Trophoblast cell (in vitro differentiated cells and primary cell): ENCODE data around the gene CTSG.
"Not testable (repeated sequence)": the region's sequence is repeated elsewhere in the genome, so short reads cannot be mapped to it uniquely, and the experiment has no call there.

ENCODE experiments used
- DNase-seq, 2 donors: peaks; one replicate each; pipeline ENCODE4 v3.0.0-alpha.2; 2016
- H2AFZ ChIP-seq: 2 replicates; pipeline ENCODE4 v1.6.1; 2013; ENCODE audit warnings: low read length, moderate library complexity, mild to moderate bottlenecking; ENCODE audit not compliant: insufficient read depth, poor library complexity
- H2AK5ac ChIP-seq: 2 replicates; pipeline ENCODE4 v1.6.1; 2013; ENCODE audit warnings: mild to moderate bottlenecking, low read length
- H2BK120ac ChIP-seq: 2 replicates; pipeline ENCODE4 v1.6.1; 2013; ENCODE audit warnings: low read length, mild to moderate bottlenecking, moderate library complexity; ENCODE audit not compliant: insufficient read depth, poor library complexity
- H2BK12ac ChIP-seq: 2 replicates; pipeline ENCODE4 v1.6.1; 2013; ENCODE audit warnings: mild to moderate bottlenecking, low read length, moderate library complexity
- H2BK5ac ChIP-seq: 2 replicates; pipeline ENCODE4 v1.6.1; 2013; ENCODE audit warnings: low read length, low read depth, moderate library complexity, mild to moderate bottlenecking; ENCODE audit not compliant: poor library complexity
- H3K14ac ChIP-seq: 2 replicates; pipeline ENCODE4 v1.6.1; 2013; ENCODE audit warnings: mild to moderate bottlenecking, low read length
- H3K18ac ChIP-seq: 2 replicates; pipeline ENCODE4 v1.6.1; 2013; ENCODE audit warnings: mild to moderate bottlenecking, low read length
- H3K23ac ChIP-seq: 2 replicates; pipeline ENCODE4 v1.6.1; 2013; ENCODE audit warnings: low read length
- H3K27ac ChIP-seq: 2 replicates; pipeline ENCODE4 v1.5.1; 2013; ENCODE audit warnings: low read depth, mild to moderate bottlenecking, inconsistent platforms, low read length, moderate library complexity
- H3K27me3 ChIP-seq: 2 replicates; pipeline ENCODE4 v1.6.1; 2013; ENCODE audit warnings: inconsistent platforms, mild to moderate bottlenecking, low read length, moderate library complexity; ENCODE audit not compliant: insufficient read depth
- H3K36me3 ChIP-seq, 2 experiments: 1 replicate in 1 of 2; 2 replicates in 1 of 2; pipeline ENCODE4 v1.6.1; 2013; ENCODE audit warnings: low read length in 2 of 2, mild to moderate bottlenecking in 2 of 2, moderate library complexity in 1 of 2; ENCODE audit not compliant: insufficient read depth in 2 of 2, control insufficient read depth in 1 of 2
- H3K4ac ChIP-seq: 2 replicates; pipeline ENCODE4 v1.6.1; 2013; ENCODE audit warnings: low read depth, mild to moderate bottlenecking, low read length, moderate library complexity
- H3K4me1 ChIP-seq, 2 experiments: 1 replicate in 1 of 2; 2 replicates in 1 of 2; pipeline ENCODE4 v1.6.1; 2013; ENCODE audit warnings: low read length in 2 of 2, mild to moderate bottlenecking in 2 of 2, moderate library complexity in 1 of 2; ENCODE audit not compliant: insufficient read depth in 2 of 2, control insufficient read depth in 1 of 2
- H3K4me2 ChIP-seq: 2 replicates; pipeline ENCODE4 v1.6.1; 2013; ENCODE audit warnings: inconsistent platforms, mild to moderate bottlenecking, low read length, moderate library complexity
- H3K4me3 ChIP-seq: 2 replicates; pipeline ENCODE4 v1.5.1; 2013; ENCODE audit warnings: mild to moderate bottlenecking, low read depth, low read length, inconsistent platforms
- H3K79me1 ChIP-seq: one replicate; pipeline ENCODE4 v1.6.1; 2013; ENCODE audit warnings: low read length
- H3K79me2 ChIP-seq: 2 replicates; pipeline ENCODE4 v1.6.1; 2013; ENCODE audit warnings: low read length, mild to moderate bottlenecking; ENCODE audit not compliant: control insufficient read depth, insufficient read depth, poor library complexity
- H3K9ac ChIP-seq: 2 replicates; pipeline ENCODE4 v1.6.1; 2013; ENCODE audit warnings: mild to moderate bottlenecking, low read length
- H3K9me3 ChIP-seq: 2 replicates; pipeline ENCODE4 v1.6.1; 2013; ENCODE audit warnings: low read depth, mild to moderate bottlenecking, control low read depth, inconsistent platforms, low read length; ENCODE audit not compliant: insufficient read depth
- H4K12ac ChIP-seq: 2 replicates; pipeline ENCODE4 v1.6.1; 2013; ENCODE audit warnings: low read depth, mild to moderate bottlenecking, low read length, moderate library complexity
- H4K8ac ChIP-seq: 2 replicates; pipeline ENCODE4 v1.6.1; 2013; ENCODE audit warnings: low read depth, mild to moderate bottlenecking, low read length, moderate library complexity
- H4K91ac ChIP-seq: one replicate; pipeline ENCODE4 v1.6.1; 2013; ENCODE audit warnings: low read depth, mild to moderate bottlenecking, low read length, moderate library complexity
- WGBS: extraction: QIAGEN DNeasy Blood & Tissue Kit; methylation state at CpG from one replicate; pipeline ENCODE4 v1.1.7; 2013; ENCODE audit warnings: missing lambda C conversion rate; ENCODE audit not compliant: insufficient read length, insufficient coverage; ENCODE audit errors: extremely low coverage; 5-methylcytosine and 5-hydroxymethylcytosine counted together

The CTSG gene

GRCh38 chr14:24525877-24526620 is 50.0 kb downstream of the CTSG start:
- H3K36me3 ChIP-seq, H3K9ac ChIP-seq, H3K27ac ChIP-seq, H3K79me1 ChIP-seq, H4K91ac ChIP-seq, H3K4me3 ChIP-seq, H3K14ac ChIP-seq, H3K27me3 ChIP-seq, H2AFZ ChIP-seq, H4K8ac ChIP-seq, H2BK120ac ChIP-seq, DNase-seq, H2AK5ac ChIP-seq, H3K18ac ChIP-seq, H4K12ac ChIP-seq, H3K9me3 ChIP-seq, H2BK5ac ChIP-seq, H3K79me2 ChIP-seq, H2BK12ac ChIP-seq, H3K23ac ChIP-seq, H3K4ac ChIP-seq, H3K4me1 ChIP-seq, H3K4me2 ChIP-seq: not testable (repeated sequence)
- no CpG with 5 or more reads among the region's 15 CpGs for WGBS
